CD4-positive, alpha-beta T cell treated with Interleukin-6 at 100 ng/mL for 8 hours (primary cell): ENCODE measurements around the gene MAD1L1.
"Not testable (repeated sequence)": the region's sequence is repeated elsewhere in the genome, so short reads cannot be mapped to it uniquely, and the experiment has no call there.

Experiments
- DNase-seq: peaks from one replicate; pipeline ENCODE4 v3.0.0-alpha.2; 2020; ENCODE audit warnings: mixed read lengths, low spot score

MAD1L1 gene

GRCh38 chr7:1985936-1986335, 246.8 kb downstream of the MAD1L1 start:
- DNase-seq, result no peak

DNA sequence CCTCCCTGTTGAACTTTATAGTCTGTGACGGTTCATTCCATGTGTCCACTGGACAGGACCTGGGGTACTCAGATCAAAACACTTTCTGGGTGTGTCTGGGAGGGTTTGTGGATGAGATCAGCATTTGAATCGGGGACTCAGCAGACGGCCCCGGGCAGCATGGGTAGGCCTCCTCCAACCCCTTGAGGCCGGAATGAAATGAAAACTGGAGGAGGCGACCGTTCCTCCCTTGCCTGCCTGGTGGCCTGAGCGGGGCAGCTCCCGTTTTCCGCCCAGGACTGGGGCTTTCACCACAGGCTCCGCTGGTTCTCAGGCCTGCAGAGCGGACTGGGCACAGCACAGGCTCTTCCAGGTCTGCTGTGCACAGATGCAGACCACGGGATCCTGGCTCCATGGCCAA, 247.7 kb downstream of the MAD1L1 start:
- no peak for DNase-seq

DNA sequence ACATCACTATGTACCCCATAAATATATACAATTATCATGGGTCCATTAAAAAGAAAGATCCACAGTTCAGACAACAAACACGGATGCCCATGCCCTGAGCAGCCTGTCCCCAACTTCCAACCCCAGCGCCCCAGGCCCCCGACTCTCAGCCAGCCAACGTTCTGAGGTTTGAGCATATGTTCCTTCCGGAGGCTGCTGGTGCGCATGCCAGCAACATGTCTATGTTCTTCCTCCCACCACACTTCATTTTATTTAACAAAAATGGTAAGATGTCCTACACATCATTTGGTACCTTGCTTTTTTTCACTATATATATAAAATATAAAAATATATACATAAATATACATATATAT, 250.9 kb downstream of the MAD1L1 start:
- DNase-seq, result no peak

DNA sequence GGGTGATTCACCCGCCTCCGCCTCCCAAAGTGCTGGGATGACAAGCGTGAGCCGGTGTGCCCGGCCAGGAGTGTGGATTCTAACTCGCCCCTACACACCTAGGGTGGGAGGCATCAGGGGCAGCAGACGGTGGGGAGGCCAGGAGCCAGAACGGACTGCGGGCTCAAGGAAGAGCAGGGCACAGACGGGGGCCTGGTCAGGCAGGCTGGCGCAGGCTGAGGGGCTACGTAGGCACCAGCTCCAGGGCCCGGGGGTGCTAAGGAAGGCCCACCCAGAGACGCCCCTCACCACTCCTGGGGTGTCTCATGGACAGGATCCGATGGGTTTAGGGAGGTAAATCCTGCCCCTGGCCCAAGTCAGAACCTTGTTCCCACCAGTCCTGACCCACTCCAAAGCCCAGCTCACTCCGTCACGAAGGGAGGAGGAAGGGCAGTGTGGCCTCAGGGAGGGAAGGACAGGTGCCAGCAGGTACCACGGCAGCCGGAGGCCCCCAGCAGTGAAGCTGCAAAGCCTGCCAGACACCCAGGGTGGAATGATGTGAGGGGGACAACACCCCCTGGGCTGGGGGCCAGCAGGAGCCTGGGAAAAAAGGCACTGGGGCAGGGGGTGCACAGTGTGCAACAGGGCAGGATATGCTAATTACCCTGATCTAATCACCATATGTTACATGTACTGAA, 251.4 kb downstream of the MAD1L1 start:
- no peak for DNase-seq

DNA sequence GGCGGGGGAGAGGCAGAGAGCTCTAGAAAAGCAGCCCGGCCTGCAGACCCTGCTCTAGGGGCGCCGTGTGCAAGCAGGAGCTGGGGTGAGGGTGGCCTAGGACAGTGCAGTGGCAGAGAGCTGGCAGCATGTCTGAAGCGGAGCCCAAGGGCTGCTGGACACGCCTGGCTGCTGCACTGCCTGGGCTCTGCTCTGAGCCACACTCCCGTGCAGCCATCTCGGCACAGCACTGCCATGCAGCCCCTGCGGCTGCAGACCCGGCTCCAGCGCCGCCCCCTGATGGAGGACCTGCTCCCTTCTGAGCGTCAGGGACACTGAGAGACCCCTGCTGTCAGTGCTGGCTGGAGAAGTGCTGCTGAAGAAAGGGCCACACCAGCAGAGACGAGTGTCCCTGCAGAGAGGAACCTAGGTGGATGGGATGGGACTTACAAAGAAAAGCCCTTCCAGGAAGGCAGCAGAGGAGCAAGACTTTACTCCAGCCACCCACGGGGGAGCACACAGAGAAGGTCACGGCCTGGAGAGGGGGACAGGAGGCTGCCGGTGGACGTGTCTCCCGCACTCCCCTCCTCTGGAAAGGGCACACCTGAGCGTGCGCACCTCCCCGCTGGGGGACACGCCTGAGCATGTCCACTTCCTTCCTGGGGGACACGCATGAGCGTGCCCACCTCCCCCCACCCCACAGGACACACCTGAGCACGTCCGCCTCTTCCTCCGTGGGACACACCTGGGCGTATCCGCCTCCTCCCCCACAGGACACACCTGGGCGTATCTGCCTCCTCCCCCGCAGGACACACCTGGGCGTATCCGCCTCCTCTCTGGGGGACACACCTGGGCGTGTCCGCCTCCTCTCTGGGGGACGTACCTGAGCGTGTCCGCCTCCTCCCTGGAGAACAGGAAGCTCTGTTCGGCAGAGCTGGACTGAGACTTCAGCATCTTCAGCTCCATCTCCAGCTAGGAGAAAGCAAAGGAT, 252.9 kb downstream of the MAD1L1 start:
- no peak for DNase-seq

DNA sequence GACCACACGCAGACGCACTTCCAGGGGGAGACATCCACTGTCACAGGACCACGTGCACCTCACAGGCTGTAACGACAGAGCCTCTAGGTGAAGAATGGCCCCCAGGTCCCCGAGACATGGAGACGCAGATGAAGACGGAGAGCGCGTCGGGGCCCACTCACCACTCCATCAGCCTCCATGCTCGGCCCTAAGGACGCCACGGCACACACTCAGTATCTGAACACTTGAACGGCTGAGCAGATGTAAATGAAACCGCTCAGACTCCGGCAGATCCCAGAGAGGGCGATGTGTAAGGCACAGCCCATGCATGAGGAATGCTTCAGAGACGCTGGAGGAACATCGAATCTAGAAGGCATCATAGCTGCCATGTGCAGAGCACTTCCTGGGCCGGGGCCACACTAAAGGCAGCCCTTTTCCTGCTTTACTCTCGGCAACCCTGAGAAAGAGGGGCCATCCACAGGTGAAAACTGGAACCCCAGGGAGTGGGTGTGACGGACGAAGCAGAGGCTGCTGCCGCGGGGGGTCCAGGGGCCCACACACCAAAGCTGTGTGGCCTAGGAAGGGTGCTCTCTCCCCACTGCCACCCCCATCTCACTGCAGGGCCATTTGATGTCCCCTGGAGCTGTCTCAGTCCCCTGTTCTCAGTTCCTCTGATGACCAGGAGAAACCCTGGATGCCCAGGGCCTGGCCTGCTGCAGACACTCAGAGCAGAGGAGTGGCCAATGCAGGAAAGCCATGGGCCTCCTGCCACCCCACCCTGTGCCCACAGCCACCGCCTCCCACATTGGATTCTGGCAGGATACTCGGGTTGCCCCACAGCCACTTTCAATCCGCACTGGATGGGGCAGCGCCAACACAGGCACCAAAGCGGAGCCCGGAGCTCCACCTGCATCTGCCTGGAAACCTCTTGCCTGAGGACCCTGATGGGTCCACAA, 253.8 kb downstream of the MAD1L1 start:
- no peak for DNase-seq

GRCh38 chr7:1977876-1978441, 254.8 kb downstream of the MAD1L1 start:
- no peak for DNase-seq

DNA sequence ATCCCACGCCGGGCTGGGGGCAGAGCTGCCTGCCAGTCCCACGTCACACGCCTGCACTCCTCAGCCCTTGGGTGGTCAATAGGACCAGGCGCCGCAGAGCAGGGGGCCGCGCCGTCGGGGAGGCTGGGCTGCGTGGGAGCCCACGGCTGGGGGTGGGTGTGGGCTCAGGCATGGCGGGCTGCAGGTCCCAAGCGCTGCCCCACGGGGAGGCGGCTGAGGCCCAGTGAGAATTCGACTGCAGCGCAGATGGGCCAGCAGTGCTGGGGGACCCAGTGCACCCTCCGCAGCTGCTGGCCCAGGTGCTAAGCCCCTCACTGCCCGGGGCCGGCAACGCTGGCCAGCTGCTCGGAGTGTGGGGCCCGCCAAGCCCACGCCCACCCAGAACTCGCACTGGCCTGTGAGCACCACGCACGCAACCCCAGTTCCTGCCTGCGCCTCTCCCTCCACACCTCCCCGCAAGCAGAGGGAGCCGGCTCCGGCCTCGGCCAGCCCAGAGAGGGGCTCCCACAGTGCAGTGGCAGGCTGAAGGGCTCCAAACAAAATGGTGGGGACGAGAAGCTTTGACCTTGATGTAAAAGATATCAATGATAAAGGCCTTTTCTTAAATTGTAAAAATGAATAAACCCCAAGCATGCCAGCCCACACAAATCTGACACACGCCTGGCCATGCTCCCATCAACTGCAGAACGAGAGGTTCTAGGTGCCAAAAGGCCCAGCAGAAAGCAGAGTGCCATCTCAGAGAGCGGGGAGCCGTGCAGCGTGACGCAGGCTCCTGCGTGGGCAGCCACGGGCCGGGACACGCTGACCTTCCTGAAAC, 255.5 kb downstream of the MAD1L1 start:
- DNase-seq, result no peak

DNA sequence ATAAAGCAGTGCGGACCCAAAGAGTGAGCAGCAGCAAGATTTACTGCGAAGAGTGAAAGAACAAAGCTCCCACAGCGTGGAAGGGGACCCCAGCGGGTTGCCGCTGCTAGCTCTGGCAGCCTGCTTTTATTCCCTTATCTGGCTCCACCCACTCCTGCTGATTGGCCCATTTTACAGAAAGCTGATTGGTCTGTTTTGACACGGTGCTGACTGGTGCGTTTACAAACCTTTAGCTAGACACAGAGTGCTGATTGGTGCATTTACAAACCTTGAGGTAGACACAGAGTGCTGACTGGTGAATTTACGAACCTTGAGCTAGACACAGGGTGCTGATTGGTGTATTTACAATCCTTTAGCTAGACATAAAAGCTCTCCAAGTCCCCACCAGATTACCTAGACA, 256.2 kb downstream of the MAD1L1 start:
- not testable (repeated sequence) for DNase-seq

DNA sequence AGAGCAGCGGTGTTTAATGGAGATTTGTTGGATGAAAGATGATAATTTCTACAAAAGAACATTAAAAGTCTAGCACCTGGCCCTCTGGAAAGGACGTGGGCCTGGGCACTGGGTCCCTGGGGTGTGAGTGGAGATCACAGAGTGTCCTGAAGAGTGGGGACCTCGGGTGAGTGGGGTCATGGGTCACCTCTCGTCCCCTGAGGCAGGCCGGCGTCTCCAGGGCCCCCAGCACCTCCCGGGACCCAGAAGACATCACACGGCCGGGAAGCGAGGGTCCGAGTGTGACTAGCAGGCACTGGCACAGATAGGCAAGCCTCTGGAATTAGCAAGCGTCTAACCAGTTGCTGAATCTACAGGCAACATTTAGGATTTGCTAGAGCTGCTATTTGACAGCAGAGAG, 257.2 kb downstream of the MAD1L1 start:
- no peak for DNase-seq

DNA sequence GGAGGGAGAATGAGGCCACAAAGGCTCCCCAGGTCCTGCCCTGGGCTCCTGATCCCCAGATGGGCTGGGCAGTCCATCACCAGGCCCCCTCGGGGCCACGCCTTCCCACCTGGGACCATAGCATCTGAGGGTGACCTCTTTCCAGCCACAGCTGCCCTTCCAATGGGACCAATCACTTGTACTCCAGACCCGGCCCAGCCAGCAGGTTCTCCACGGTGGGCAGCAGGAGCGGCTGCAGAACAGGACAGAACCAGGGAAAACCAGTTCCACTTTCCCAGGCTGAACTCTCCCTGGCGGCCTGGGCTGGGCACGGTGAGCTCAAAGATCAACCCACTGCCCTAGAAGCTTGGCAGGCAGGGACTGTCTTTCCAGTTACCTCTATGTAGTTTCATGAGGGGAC, 257.6 kb downstream of the MAD1L1 start:
- DNase-seq, result no peak

DNA sequence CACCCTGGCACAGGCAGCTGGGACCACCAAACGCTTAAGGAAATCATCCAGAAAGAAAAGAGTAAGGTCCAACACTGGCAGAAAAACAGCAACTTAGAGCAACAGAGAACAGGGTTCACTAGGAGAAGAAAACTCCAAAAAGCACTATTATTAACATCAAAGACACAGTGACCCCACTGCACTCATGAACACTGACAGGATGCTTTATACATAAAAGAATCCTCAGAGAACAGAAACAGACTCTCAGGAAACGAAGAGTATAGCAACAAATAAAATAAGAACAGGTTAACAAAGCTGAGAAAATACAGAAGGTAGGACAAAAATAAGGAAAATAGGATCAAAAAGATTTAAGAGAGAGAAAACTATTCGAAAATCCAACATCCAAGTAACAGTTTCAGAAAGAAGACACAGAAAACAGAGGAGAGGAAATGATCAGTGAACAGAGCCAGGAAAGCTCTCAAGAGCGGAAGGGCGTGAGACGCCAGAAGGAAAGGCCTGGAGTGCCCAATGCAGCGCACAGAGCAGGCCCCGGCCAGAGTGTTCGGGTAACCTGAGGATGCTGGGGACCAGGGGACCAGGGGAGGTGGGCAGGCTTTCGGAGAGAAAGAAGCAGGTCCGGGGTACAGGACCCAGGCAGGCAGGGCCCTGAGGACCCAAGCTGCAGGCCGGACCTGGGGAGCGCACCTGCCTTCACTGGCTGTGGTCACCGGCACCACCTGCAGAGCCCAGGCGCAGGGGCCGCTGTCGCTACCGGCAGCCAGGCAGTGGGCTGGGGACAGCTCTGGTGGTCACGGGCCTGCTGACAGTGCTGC, 258.2 kb downstream of the MAD1L1 start:
- DNase-seq, result no peak

- DNase-seq, result no peak
Observed at GRCh38 chr7:1973321-1974251, 259.2 kb downstream of the MAD1L1 start.

DNA sequence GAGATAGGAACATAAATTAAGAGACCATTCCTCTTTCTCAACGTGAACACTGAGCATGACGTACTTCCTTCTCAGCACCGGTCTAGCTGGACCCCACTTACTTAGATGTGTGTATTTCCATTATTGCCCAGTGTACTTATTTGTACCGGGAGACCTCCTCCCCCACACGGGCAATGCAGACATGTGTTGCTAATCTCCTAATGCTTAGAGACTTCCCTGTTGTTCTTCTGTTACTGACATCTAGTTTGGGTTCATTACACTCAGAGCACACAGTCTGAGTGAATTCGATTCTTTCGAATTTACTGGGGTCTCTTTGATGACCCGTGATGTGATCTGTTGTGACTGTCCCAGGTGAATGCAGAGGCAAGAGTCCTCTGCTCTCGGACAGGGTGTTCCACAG, 260.0 kb downstream of the MAD1L1 start:
- no peak for DNase-seq

DNA sequence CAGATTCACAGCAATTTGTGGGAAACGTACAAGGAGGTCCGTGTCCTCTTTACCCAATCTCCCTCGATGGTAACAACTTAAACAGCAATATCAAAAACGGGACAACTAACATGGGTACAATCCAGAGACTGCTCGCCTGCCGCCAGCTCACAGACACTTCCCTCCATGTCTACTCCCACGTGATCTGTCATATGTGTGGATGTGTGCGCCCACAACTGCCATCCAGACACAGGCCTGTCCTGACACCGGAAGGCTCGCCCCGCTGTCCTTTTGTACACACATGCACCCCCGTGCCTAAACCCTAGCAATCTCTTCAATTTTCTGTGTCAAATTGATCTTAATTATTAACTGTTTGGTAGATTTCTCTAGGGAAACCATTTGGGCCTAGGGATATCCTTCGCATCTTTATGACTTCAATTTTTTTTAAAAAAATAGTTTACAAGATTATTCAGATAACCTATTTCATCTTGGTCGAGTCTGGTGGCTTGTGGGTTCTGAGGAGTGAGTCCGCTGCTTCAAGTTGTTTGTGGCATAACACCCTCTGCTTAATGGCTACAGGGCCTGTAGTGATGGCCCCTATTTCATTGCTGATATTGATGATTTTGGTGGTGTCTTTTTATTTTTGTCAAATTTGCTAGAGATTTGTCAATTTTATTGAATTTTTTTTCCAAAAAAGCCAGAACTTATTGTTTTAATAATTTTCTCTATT, 260.6 kb downstream of the MAD1L1 start:
- DNase-seq, result no peak

DNA sequence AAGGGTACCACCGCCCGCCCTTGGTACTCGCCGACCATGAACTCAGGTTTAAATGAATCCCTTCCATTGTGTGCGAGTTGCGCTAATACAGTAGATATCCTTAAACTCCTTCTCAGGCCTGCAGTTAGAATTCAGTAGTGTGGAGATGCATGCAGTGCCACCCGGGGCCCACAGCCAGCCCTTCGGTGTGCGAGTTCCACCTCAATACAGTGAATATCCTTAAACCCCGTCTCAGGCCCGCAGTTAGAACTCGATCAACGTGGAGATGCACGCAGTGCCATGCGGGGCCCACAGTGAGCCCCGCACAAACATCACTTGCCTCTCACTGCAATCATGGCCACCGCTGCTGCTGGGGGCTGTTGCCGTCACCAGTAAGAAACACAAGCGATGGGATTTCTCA, 261.9 kb downstream of the MAD1L1 start:
- no peak for DNase-seq

DNA sequence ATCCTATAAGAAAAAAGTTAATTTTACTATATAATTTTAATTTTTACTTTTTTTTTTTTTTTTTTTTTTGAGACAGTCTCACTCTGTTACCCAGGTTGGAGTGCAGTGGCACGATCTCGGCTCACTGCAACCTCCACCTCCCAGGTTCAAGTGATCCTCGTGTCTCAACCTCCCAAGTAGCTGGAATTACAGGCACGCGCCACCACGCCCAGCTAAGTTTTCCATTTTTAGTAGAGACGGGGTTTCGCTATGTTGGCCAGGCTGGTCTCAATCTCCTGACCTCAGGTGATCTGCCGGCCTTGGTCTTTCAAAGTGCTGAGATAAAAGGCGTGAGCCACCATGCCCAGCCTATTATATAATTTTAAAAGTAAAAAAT, 262.5 kb downstream of the MAD1L1 start:
- DNase-seq, result not testable (repeated sequence)

GRCh38 chr7:1969459-1970284, 263.1 kb downstream of the MAD1L1 start:
- DNase-seq, result no peak
